PC-9 (cell line): ENCODE results near the gene ZDHHC3.

Experiments used
- CTCF ChIP-seq: fragments of 200-600 bp; sonication (generic); conservative IDR thresholded peaks from 2 replicates; pipeline ENCODE4 v1.6.1; 2017; ENCODE audit warnings: mixed run types, antibody characterized with exemption, mild to moderate bottlenecking, moderate library complexity
- EZH2 ChIP-seq: fragments of 200-600 bp; sonication (generic); IDR thresholded peaks from 2 replicates; pipeline ENCODE4 v1.8.0; 2017; ENCODE audit warnings: antibody characterized with exemption, low read depth

- TF ChIP-seq CTCF (no peak), EZH2 (no peak)
Observed at GRCh38 chr3:44991326-44991725, 15.4 kb upstream of the ZDHHC3 start.
